A673 (cell line): ENCODE measurements around the gene CMTM3.

Experiments used
- CTCF ChIP-seq: fragments of 300-800, 200-600 bp; sonication (generic); conservative IDR thresholded peaks from 2 replicates; pipeline ENCODE4 v1.5.1; 2017; ENCODE audit warnings: low read depth, mild to moderate bottlenecking, antibody characterized with exemption, low read length, moderate library complexity, mixed read lengths
- EZH2 ChIP-seq: fragments of 200-600 bp; sonication (generic); IDR thresholded peaks from 2 replicates; pipeline ENCODE4 v1.6.1; 2017; ENCODE audit warnings: borderline replicate concordance, low read depth, mild to moderate bottlenecking, mixed read lengths, antibody characterized with exemption, low read length; ENCODE audit not compliant: poor library complexity, severe bottlenecking

DNA sequence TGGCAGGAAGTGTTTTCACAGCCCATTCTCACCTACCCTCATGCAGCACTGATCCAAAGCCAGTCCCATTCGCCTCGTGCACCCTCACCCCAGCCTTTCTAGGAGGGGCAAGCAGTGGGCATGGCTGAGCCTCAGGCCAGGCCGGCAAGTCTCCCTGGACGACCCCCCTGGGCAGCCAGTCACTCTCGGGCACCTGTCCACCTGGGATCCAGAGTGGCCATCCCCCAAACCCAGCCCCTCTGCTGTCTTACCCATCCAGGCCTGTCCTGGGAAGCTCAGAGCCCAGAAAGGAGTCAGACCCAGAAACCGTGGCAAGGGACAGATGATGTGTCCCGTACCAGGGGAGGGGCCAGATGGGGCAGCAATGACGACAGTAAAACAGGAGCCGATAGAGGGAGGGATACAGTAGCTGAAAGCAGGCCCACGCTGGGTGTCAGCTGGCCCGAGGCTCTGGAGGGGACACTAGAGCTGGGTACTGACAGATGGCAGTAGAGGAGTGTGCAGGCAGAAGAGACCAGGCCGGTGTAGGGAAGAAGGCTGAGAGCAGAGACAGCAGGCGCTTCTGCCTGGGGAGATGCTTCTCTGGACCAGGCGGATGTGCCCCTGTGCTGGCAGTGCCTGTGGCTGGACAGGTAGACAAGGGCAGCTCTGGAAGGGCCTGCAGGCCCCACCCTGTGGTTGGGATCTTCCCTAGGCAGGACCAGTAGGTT, 5.8 kb downstream of the CMTM3 start:
- TF ChIP-seq CTCF (no peak), EZH2 (no peak)
